AG09309 (cell line): Measurements from ENCODE around the gene CLCN6.

Experiments used
- DNase-seq: peaks from one replicate; pipeline ENCODE4 v3.0.0-alpha.2; 2010; ENCODE audit warnings: low read depth
- H3K4me3 ChIP-seq: 2 replicates; pipeline ENCODE4 v1.5.1; 2011; ENCODE audit warnings: mild to moderate bottlenecking, low read depth, low read length, moderate library complexity; ENCODE audit not compliant: control insufficient read depth
- TF ChIP-seq, protein P1 (sequence below): IDR thresholded peaks from 2 replicates; pipeline ENCODE4 v1.5.1; 2011; ENCODE audit warnings: mild to moderate bottlenecking, low read depth, low read length, inconsistent platforms; ENCODE audit not compliant: insufficient read depth, control insufficient read depth; ENCODE audit errors: missing control alignments

The CLCN6 gene

DNA sequence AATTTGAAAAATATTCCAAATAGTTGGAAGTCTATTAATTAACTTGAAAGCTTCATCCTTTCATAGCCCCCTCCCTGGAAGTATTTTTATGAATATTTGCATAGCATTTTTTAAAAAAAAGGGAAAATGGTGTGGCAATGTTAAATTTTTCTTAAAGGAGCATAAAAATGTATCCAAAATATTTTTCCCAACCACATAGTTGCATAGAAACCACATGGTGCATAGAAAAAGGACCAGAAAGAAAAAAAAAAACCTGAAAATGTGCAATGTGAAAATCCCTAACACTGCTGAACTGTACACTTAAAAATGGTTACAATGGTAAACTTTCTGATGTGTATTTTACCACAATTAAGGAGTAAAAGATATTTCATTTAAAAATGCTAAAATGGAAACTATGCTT, 36.0 kb upstream of the CLCN6 start:
- H3K4me3 ChIP-seq = no peak overlapping the region
- TF ChIP-seq, protein P1, sequence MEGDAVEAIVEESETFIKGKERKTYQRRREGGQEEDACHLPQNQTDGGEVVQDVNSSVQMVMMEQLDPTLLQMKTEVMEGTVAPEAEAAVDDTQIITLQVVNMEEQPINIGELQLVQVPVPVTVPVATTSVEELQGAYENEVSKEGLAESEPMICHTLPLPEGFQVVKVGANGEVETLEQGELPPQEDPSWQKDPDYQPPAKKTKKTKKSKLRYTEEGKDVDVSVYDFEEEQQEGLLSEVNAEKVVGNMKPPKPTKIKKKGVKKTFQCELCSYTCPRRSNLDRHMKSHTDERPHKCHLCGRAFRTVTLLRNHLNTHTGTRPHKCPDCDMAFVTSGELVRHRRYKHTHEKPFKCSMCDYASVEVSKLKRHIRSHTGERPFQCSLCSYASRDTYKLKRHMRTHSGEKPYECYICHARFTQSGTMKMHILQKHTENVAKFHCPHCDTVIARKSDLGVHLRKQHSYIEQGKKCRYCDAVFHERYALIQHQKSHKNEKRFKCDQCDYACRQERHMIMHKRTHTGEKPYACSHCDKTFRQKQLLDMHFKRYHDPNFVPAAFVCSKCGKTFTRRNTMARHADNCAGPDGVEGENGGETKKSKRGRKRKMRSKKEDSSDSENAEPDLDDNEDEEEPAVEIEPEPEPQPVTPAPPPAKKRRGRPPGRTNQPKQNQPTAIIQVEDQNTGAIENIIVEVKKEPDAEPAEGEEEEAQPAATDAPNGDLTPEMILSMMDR = no peak
- DNase-seq = no peak

DNA sequence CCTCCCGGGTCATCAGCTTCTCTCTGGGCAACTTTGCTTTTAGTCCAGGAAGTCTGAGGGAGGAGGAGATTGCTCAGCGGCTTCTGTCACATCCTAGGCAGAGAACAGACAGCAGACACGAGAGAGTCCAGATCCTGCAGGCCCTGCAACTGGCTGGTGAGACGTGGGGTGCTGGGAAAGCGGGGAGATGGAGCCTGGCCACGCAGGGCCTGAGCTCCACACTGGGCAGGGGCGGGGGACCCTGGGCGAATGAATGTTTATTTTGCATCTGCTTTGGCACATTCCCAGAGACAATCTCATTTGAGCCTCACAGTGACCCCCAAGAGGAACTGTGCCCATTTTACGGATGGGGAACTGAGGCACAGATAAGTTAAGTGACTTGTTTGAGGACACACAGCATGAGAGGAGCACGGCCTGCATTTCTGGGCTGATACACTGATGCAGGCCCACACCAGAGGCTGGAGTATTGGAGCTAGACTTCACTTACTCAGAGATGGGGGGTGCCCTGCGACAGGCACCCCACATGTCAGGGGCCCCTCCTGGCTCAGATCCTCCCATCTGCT, 34.4 kb upstream of the CLCN6 start:
- no peak for DNase-seq
- H3K4me3 ChIP-seq = no peak overlapping the region
- TF ChIP-seq, protein P1 = no peak

DNA sequence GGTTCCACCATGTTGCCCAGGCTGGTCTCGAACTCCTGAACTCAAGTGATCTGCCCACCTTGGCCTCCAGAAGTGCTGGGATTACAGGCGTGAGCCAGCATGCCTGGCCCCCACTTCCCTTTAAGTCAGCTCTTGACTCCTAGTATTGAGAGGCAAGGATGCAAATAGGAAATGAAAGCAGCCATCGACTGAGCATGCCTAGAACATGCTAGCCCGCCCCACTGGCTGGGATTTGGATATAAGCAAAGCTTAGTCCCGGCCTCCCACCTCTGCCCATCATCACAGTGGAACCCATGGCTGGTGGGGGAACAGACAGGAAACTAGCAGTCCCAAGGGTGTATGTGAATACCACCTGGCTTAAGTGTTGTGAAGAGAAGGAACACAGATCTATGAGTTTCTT, 33.5 kb upstream of the CLCN6 start:
- TF ChIP-seq, protein P1 = no peak
- H3K4me3 ChIP-seq = no peak overlapping the region
- DNase-seq = no peak

DNA sequence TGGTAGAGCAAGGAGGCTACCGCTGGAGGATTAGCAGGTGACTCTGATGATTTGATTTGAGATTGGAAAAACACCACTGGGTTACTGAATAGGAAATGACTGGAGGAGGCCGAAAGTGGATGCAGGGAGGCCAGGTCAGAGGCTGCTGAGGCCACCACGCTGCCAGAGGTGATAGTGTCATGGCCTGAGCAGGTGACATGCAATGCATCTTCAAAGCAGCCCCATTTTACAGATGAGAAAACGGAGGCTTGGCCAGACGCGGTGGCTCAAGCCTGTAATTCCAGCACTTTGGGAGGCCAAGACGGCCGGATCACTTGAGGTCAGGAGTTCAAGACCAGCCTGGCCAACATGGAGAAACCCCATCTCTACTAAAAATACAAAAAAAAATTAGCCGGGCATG, 31.2 kb upstream of the CLCN6 start:
- TF ChIP-seq, protein P1 = no peak
- no peak overlapping the region for H3K4me3 ChIP-seq
- no peak for DNase-seq

DNA sequence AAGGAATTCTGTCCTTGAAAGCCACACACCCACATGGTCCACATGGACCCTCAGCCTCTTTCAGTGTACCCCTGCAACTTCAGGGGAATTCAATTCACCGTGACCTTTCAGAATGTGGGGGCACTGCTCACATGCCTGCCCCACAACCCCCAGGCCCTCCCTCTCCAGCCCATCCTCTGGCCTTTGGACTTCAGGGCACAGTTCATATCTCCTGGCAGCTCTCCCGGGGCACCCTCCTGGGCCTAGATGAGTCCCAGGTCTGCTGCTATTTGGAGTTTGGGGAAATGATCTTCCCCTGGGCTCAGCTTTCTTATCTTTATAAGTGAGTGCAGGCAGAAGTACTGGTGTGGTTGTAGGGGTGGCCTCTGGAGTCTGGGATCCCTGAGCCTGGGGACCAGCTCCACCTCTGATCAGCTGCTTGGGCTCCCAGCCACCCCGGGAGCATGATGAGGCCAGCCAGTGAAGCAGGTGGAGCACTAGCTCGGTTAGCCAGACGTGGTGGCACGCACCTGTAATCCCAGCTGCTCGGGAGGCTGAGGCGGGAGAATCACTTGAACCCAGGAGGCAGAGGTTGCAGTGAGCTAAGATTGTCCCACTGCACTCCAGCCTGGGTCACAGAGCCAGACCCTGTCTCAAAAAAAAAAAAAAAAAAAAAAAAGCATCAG, 28.2 kb upstream of the CLCN6 start:
- TF ChIP-seq, protein P1 = no peak
- no peak overlapping the region for H3K4me3 ChIP-seq
- no peak for DNase-seq

DNA sequence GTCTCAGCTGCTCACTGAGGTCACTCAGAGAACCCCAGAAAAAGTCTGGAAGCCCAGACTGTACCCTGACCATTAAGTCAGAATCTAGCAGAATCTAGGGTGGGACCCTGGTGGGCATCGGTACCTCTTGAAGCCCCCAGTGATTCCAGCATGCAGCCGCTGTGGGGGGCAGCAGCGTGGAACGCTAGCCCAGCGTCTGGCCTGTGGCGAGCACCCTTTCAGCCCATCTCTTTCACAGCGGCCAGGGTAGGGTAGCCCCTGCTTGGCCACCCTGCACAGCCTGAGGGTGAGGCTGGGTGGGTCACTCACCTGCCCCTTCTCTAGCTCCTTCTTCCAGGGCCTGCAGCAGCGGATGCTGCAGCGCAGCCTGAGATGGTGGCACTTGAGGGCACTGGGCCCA, 27.7 kb upstream of the CLCN6 start:
- TF ChIP-seq, protein P1 = no peak

More for the DNA sequence above, 27.7 kb upstream of the CLCN6 start:
- no peak overlapping the region for H3K4me3 ChIP-seq
- DNase-seq = no peak
